Karpas-422 (cell line): ENCODE data around the gene ESPN. TPM values are rescaled to one million over a fixed set of nuclear protein-coding genes. Genes with fewer than 3 reads are reported as not detected.

Source experiments
- DNase-seq: peaks from one replicate; pipeline ENCODE4 v3.0.0-alpha.2; 2015
- H2AFZ ChIP-seq: fragments of 200-600 bp; sonication (generic); 2 replicates; pipeline ENCODE4 v1.6.1; 2014; ENCODE audit warnings: antibody characterized with exemption, low read length, mixed read lengths
- H3K27ac ChIP-seq: fragments of 200-600 bp; sonication (generic); 2 replicates; pipeline ENCODE4 v1.5.1; 2014; ENCODE audit warnings: mild to moderate bottlenecking, low read length, moderate library complexity
- H3K27me3 ChIP-seq: fragments of 200-600 bp; sonication (generic); 2 replicates; pipeline ENCODE4 v1.6.1; 2014; ENCODE audit warnings: low read length, mixed read lengths
- H3K36me3 ChIP-seq: fragments of 200-600 bp; sonication (generic); 2 replicates; pipeline ENCODE4 v1.6.1; 2014; ENCODE audit warnings: low read length, mixed read lengths; ENCODE audit not compliant: insufficient read depth
- H3K4me1 ChIP-seq: fragments of 200-600 bp; sonication (generic); 2 replicates; pipeline ENCODE4 v1.6.1; 2014; ENCODE audit warnings: mild to moderate bottlenecking, low read length, mixed read lengths
- H3K4me2 ChIP-seq: fragments of 200-600 bp; sonication (generic); 2 replicates; pipeline ENCODE4 v1.6.1; 2014; ENCODE audit warnings: low read length, low read depth, mild to moderate bottlenecking; ENCODE audit not compliant: poor library complexity, severe bottlenecking
- H3K4me3 ChIP-seq: fragments of 200-600 bp; sonication (generic); 2 replicates; pipeline ENCODE4 v1.5.1; 2014; ENCODE audit warnings: mild to moderate bottlenecking, antibody characterized with exemption, low read length, mixed read lengths
- H3K79me2 ChIP-seq: fragments of 200-600 bp; sonication (generic); 2 replicates; pipeline ENCODE4 v1.6.1; 2014; ENCODE audit warnings: mild to moderate bottlenecking, low read length, mixed read lengths
- H3K9ac ChIP-seq: fragments of 200-600 bp; sonication (generic); 2 replicates; pipeline ENCODE4 v1.6.0; 2014; ENCODE audit warnings: low read length
- H3K9me2 ChIP-seq: fragments of 200-600 bp; sonication (generic), shearing (Covaris generic); replicated peaks from 2 replicates; pipeline ENCODE4 v1.6.0; 2014; ENCODE audit warnings: mild to moderate bottlenecking, low read length, moderate library complexity; ENCODE audit not compliant: insufficient read depth
- H3K9me3 ChIP-seq: fragments of 300-700, 200-600 bp; sonication (generic); 2 replicates; pipeline ENCODE4 v1.6.1; 2014; ENCODE audit warnings: low read length, mixed read lengths
- H4K20me1 ChIP-seq: fragments of 200-600 bp; sonication (generic); 2 replicates; pipeline ENCODE4 v1.6.1; 2014; ENCODE audit warnings: mild to moderate bottlenecking, antibody characterized with exemption, low read length, low read depth; ENCODE audit not compliant: insufficient read depth
- total RNA-seq: library from RNA; depleted of rRNA; stranded (reverse); fragments of >200 nt; shearing (Covaris generic); gene quantifications from 2 replicates; pipeline ENCODE4 v1.2.3, GENCODE V29; 2014; ENCODE audit warnings: low replicate concordance

ESPN gene
- total RNA-seq, 1 experiment from 2014 or later, result not detected

DNA sequence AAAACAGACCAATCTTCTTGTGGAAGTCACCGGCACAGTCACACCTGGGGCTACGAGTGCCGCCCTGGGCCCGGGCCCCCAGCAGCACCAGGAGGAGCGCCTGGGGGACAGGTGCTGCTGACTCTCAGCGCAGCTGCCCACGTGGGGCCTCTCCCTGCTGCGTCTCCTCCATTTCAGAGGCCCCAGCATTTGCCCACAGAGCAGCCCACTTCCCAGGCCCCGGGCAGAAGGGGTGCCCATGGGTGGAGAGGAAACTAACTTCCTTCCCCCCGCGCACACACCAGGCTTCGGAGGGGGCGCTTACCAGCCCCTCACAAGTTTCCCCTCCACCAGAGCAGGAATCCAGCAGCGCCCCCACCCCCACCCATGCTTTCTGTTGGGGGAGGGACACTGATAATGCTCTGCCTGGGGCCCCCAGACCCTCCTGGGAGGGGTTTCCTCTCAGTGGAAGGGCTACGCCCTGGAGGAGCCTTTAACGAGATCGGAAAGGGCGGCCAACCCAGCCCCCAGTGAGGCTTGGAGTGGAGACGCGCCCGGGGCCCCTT, 41.0 kb downstream of the ESPN start:
- no peak for DNase-seq
- no peaks in the 10 kb centered on the region for H3K27me3 ChIP-seq
- H3K9me2 ChIP-seq, result no peaks in the 10 kb centered on the region
- no peak overlapping the region for H3K9ac ChIP-seq
- no peaks in the 10 kb centered on the region for H3K79me2 ChIP-seq
- no peak overlapping the region for H3K4me3 ChIP-seq
- H3K4me2 ChIP-seq, result no peak overlapping the region
- H2AFZ ChIP-seq, result no peak overlapping the region
- H3K4me1 ChIP-seq, result no peaks in the 10 kb centered on the region
- H4K20me1 ChIP-seq, result no peaks in the 10 kb centered on the region
- no peak overlapping the region for H3K27ac ChIP-seq
- H3K9me3 ChIP-seq, result no peaks in the 10 kb centered on the region
- H3K36me3 ChIP-seq, result no peaks in the 10 kb centered on the region

DNA sequence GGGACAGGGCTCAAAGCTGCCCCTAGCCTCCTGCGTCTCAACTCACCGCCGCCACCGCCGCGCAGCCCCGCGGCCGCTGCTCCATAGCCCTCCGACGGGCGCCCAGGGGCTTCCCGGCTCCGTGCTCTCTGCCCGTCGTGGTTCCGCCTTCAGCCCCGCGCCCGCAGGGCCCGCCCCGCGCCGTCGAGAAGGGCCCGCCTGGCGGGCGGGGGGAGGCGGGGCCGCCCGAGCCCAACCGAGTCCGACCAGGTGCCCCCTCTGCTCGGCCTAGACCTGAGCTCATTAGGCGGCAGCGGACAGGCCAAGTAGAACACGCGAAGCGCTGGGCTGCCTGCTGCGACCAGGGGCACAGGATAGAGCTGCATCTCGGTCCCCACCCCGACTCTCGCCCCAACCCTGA, 41.4 kb downstream of the ESPN start, which contains the start of gene TNFRSF25:
Gene TNFRSF25 (minus strand): TSS at position 151 of the 400 bp plus-strand sequence. CDS start 66 bp downstream, at position 85.
- Histone ChIP-seq H3K4me3 (no peak within 1 kb of the TSS), H3K9ac (no peak within 1 kb of the TSS), H3K27ac (no peak within 1 kb of the TSS), H3K27me3 (no peaks in the 10 kb centered on the region), H3K79me2 (no peaks in the 10 kb centered on the region), H3K9me3 (no peaks in the 10 kb centered on the region), H4K20me1 (no peaks in the 10 kb centered on the region), H3K36me3 (no peaks in the 10 kb centered on the region), H2AFZ (no peak within 1 kb of the TSS), H3K4me1 (no peaks in the 10 kb centered on the region), H3K4me2 (no peak within 1 kb of the TSS), H3K9me2 (no peaks in the 10 kb centered on the region)
- no peak for DNase-seq

DNA sequence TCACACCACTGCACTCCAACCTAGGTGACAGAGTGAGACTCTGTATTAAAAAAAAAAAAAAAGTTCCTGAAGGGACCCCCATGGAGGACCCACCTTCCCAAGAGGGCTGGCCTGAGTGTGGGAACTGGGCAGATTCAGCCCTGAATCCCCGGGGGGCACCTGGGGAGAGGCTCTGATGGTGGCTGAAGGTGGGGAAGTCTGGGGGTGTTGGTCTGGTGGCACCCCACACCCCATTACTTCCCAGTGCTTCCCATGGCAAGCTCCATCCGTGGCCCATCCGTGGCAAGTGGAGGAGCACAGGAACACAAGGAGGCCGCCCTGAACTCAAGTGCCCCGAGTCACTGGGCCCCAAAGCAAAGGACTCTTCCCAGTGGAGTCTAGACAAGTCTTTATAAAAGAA, 42.2 kb downstream of the ESPN start:
- no peaks in the 10 kb centered on the region for H4K20me1 ChIP-seq
- DNase-seq, result no peak
- no peaks in the 10 kb centered on the region for H3K9me3 ChIP-seq
- no peak overlapping the region for H2AFZ ChIP-seq
- no peak overlapping the region for H3K4me3 ChIP-seq
- no peaks in the 10 kb centered on the region for H3K4me1 ChIP-seq
- H3K9me2 ChIP-seq, result no peaks in the 10 kb centered on the region
- no peak overlapping the region for H3K4me2 ChIP-seq
- no peaks in the 10 kb centered on the region for H3K36me3 ChIP-seq
- H3K9ac ChIP-seq, result no peak overlapping the region
- no peaks in the 10 kb centered on the region for H3K27me3 ChIP-seq
- no peaks in the 10 kb centered on the region for H3K79me2 ChIP-seq
- no peak overlapping the region for H3K27ac ChIP-seq

DNA sequence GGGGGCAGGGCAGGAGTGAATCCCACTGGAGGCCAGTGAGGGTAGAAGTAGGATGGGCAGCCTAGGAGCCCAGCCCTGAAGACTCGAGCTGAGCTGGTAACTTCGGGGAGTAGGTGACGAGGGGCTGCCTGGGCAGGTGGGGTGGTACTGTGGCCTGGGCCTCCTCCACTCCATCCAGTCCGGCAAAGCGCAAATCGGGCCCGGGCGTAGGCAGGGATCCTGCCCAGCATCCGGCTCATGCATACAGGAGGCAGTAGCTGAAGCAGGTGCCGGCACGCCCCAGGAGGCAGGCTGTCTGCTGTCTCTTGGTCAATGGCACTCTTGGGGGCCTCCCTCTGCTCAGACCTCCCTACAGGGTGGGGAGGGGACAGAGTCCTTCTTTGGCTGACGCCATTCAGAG, 42.6 kb downstream of the ESPN start:
- Histone ChIP-seq H3K79me2 (no peaks in the 10 kb centered on the region), H3K9me2 (no peaks in the 10 kb centered on the region), H3K27me3 (no peaks in the 10 kb centered on the region), H3K9me3 (no peaks in the 10 kb centered on the region), H3K4me3 (no peak overlapping the region), H3K4me2 (no peak overlapping the region), H3K4me1 (no peaks in the 10 kb centered on the region), H3K9ac (no peak overlapping the region), H3K27ac (no peak overlapping the region), H3K36me3 (no peaks in the 10 kb centered on the region), H2AFZ (no peak overlapping the region), H4K20me1 (no peaks in the 10 kb centered on the region)
- no peak for DNase-seq

DNA sequence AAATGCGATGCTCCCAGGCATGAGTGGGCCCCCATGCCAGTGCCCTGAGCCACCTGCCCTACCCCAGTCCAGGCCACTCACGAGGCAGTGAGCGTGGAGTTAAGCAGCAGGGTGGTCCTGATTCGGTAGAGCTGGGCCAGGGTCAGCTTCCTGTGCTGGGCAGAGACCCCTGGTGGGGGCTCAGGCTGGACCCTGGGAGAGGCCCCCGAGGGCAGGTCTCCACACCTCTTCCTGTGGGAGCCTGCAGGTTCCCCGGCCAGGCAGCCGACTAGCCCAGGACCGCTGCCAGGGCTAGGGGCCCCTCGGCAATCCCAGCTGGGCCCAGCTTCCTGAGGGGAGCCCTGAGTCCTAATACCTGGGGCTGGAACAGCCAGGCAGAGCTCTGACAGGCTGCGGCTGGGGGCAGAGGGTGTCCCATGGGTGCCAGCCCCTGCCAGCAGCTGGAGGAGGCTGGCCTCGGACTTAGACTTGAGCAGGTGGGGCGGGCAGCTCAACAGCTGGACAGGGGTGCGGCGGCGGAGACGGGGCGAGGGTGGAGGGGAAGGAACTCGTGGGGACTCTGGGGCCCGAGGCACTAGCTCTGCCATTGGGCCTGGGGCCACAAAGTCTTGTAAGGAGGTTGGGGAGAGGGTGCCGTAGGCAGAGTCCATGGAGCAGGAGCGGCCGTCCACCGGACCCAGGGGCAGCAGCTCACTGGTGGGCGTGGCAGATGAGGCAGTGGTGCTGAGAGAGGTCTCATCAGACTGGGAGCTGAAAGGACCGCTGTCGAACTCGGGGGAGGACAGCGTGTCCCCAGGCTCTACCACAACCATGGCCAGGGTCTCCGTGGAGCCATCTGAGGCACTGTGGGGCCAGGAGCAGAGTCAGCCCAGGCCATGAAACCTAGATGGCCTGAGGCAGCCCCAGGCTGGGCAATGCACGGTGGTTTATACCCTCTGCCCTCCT, 43.4 kb downstream of the ESPN start:
- no peak overlapping the region for H3K9ac ChIP-seq

DNA sequence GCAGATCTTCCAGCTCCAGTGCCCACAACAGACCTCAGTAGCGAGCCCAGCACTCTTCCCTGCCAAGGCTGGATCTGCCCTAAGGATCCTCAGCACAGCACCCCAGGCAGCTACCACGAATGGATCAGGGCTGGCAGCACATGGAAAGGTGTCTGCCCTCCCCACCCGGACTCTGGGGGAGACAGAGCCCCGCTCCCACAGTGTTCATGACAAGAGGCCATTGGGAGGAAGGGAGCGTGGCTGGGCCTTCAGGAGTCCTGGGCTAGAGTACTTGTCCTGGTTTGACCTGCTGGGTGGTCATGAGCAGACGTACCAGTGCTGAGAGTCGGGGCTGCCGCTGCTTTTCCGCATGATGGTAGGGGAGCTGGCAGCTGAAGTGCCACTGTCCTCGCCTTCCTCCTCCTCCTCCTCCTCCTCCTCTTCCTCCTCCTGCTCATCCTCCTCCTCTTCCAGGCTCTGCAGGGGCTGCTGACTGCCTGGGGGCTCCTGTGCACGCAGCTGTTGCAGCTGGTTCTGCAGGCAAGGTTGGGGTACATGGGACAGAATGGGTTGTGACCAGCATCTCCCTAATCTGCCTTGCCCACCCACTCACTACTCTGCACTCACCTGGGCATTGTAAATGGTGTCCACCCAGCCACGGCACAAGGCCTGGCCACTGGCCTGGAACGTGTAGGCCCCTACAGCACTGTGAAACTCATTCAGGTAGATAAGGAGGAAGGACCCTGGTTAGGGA, 44.3 kb downstream of the ESPN start:
- Histone ChIP-seq H3K27ac (no peak overlapping the region), H3K9ac (no peak overlapping the region), H3K79me2 (no peaks in the 10 kb centered on the region), H2AFZ (no peak overlapping the region), H3K4me3 (no peak overlapping the region), H3K36me3 (no peaks in the 10 kb centered on the region), H3K4me1 (no peaks in the 10 kb centered on the region), H4K20me1 (no peaks in the 10 kb centered on the region), H3K9me3 (no peaks in the 10 kb centered on the region), H3K4me2 (no peak overlapping the region), H3K27me3 (no peaks in the 10 kb centered on the region), H3K9me2 (no peaks in the 10 kb centered on the region)
- no peak for DNase-seq

More for the DNA sequence above, 43.4 kb downstream of the ESPN start:
- no peaks in the 10 kb centered on the region for H3K79me2 ChIP-seq
- H3K9me2 ChIP-seq, result no peaks in the 10 kb centered on the region
- H4K20me1 ChIP-seq, result no peaks in the 10 kb centered on the region
- H3K4me3 ChIP-seq, result no peak overlapping the region
- no peaks in the 10 kb centered on the region for H3K9me3 ChIP-seq
- H3K27ac ChIP-seq, result no peak overlapping the region
- no peak overlapping the region for H3K4me2 ChIP-seq
- H2AFZ ChIP-seq, result no peak overlapping the region
- no peaks in the 10 kb centered on the region for H3K36me3 ChIP-seq
- no peak for DNase-seq
- no peaks in the 10 kb centered on the region for H3K27me3 ChIP-seq
- no peaks in the 10 kb centered on the region for H3K4me1 ChIP-seq

DNA sequence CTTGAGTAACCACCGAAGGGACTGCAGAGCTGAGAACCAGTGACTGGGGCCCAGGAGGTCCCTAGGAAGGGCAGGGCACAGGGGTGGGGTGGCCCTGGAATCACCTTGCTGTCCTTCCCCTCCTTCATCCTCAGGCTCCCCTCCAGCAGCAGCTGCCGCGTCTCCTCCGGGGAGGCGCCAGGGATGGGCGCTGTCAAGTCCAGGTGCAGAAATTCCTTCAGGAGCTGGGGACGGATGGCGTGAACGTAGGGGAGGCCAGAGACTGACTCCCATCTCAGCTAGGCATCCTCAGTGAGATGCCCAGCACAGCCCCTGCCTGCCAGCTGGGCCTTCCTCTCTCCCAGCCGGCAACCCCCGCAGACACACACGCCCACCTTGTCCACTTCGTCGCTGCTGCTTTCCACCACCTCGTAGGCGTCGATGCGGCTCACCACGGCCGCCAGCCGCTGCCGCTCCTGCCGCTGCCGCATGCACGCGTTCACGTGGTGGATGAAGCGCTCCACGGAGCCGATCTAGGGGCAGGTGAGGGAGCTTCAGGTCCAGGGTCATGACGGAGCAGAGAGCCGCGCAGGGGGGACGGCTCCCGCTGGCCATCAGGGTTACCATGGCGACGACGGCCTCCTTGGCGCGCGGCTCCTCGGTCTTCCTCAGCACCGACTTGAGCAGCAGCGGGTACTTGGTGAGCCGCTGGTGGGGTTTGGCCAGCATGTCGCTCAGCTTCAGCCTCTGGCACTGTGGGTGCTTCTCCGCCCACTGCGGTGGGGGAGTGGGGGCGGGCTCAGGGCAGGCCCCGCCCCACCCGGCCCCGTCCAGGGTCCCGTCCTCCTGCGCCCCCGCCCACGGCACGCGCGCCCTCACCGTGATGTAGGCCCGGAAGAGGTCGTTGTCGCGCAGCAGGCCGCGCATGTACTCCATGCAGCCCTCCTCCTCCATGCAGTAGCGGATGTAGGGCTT, 45.8 kb downstream of the ESPN start:
- no peak overlapping the region for H3K9ac ChIP-seq
- H3K27ac ChIP-seq, result no peak overlapping the region
- H3K4me2 ChIP-seq, result no peak overlapping the region
- H3K9me2 ChIP-seq, result no peaks in the 10 kb centered on the region
- no peak for DNase-seq
- no peak overlapping the region for H2AFZ ChIP-seq
- no peak overlapping the region for H3K4me3 ChIP-seq
- no peaks in the 10 kb centered on the region for H3K27me3 ChIP-seq
- H3K4me1 ChIP-seq, result 0 out of 2 replicates have a peak, but pooled peaks cover 2% of the 10 kb centered on the region
- no peaks in the 10 kb centered on the region for H3K79me2 ChIP-seq
- H3K36me3 ChIP-seq, result no peaks in the 10 kb centered on the region
- no peaks in the 10 kb centered on the region for H3K9me3 ChIP-seq
- no peaks in the 10 kb centered on the region for H4K20me1 ChIP-seq
